K562 (cell line): ENCODE measurements around the gene BCAR3. TPM values are rescaled to one million over a fixed set of nuclear protein-coding genes. Genes with fewer than 3 reads are reported as not detected.

Source experiments
- ATAC-seq: fragments of 200-7000 bp; cut with Tn5 transposase; 3 replicates; pipeline ENCODE4 v1.9.1; 2020; ENCODE audit warnings: moderate library complexity
- BruUV-seq: library from RNA; stranded (reverse); fragments of 400-500 nt; replicated peaks from 2 replicates; lab custom pipeline; 2021; lab: Mats Ljungman, UMichigan
- CTCF ChIA-PET: fragments of 300-600 bp; formaldehyde crosslinking; extraction: SDS; loops from one replicate; lab custom pipeline; 2021; ENCODE audit warnings: low intra/inter-chr PET ratio; lab: Yijun Ruan, JAX
- POLR2A ChIA-PET: fragments of 300-600, 350-650 bp; sonication (Branson Sonifier 250); formaldehyde crosslinking; extraction: SDS; loops from one replicate; lab custom pipeline; 2021; ENCODE audit warnings: antibody characterized with exemption, inconsistent platforms; lab: Yijun Ruan, JAX
- DNase-seq, 4 experiments: peaks; one replicate each; pipeline versions ENCODE4 v3.0.0 to v3.0.0-alpha.2; 2011 to 2018; ENCODE audit warnings: low spot score in 3 of 4, mixed read lengths in 3 of 4; ENCODE audit errors: extremely low read depth in 1 of 4
- FAIRE-seq: peaks from 2 replicates; lab custom pipeline; 2011; peaks lifted over from hg19 to GRCh38; lab: Jason Lieb, UNC
- H2AFZ ChIP-seq: 2 replicates; pipeline ENCODE4 v1.6.0; 2011; ENCODE audit warnings: low read depth, low read length, control low read depth, inconsistent platforms
- H3K27ac ChIP-seq: fragments of 200-600 bp; 3 replicates; pipeline ENCODE4 v1.8.0; 2011; ENCODE audit warnings: low read depth, mild to moderate bottlenecking, control low read depth, inconsistent platforms, low read length, moderate library complexity, mixed read lengths; ENCODE audit errors: extremely low read depth
- H3K27me3 ChIP-seq, 2 experiments: fragments of 300-600 bp in 1 of 2; 2 replicates in 1 of 2; 3 replicates in 1 of 2; pipeline versions ENCODE4 v1.6.0 to v1.8.0; 2011; ENCODE audit warnings: inconsistent platforms in 2 of 2, low read length in 2 of 2, mild to moderate bottlenecking in 1 of 2, mixed read lengths in 1 of 2, moderate library complexity in 1 of 2; ENCODE audit not compliant: control insufficient read depth in 2 of 2, insufficient read depth in 2 of 2
- H3K36me3 ChIP-seq: fragments of 300-600 bp; 3 replicates; pipeline ENCODE4 v1.8.0; 2011; ENCODE audit warnings: mild to moderate bottlenecking, low read length, inconsistent platforms; ENCODE audit not compliant: control insufficient read depth, insufficient read depth
- H3K4me1 ChIP-seq, 2 experiments: fragments of 200-600 bp in 1 of 2; replicated peaks in 1 of 2; 2 replicates in 1 of 2; 3 replicates in 1 of 2; pipeline versions ENCODE4 v1.5.1 to v1.8.0; 2011; ENCODE audit warnings: inconsistent platforms in 2 of 2, low read length in 2 of 2, mild to moderate bottlenecking in 1 of 2, mixed read lengths in 1 of 2, moderate library complexity in 1 of 2; ENCODE audit not compliant: control insufficient read depth in 2 of 2, insufficient read depth in 2 of 2
- H3K4me2 ChIP-seq: 2 replicates; pipeline ENCODE4 v1.6.1; 2011; ENCODE audit warnings: low read length, control low read depth, inconsistent platforms, mixed read lengths; ENCODE audit not compliant: insufficient read depth
- H3K4me3 ChIP-seq: fragments of 200-600 bp; sonication (generic), shearing (Covaris generic); 2 replicates; pipeline ENCODE4 v1.5.1; 2016; ENCODE audit warnings: control low read depth, inconsistent platforms
- H3K79me2 ChIP-seq: fragments of 200-600 bp; 3 replicates; pipeline ENCODE4 v1.8.0; 2011; ENCODE audit warnings: low read length, inconsistent platforms; ENCODE audit not compliant: control insufficient read depth, insufficient read depth
- H3K9ac ChIP-seq, 2 experiments: 2 replicates each; pipeline versions ENCODE4 v1.6.0 to v1.6.1; 2011; ENCODE audit warnings: low read depth in 2 of 2, low read length in 2 of 2, control low read depth in 1 of 2, inconsistent platforms in 1 of 2, mild to moderate bottlenecking in 1 of 2, mixed read lengths in 1 of 2; ENCODE audit not compliant: insufficient read depth in 1 of 2
- H3K9me1 ChIP-seq: one replicate; pipeline ENCODE4 v1.6.0; 2011; ENCODE audit warnings: inconsistent platforms, mild to moderate bottlenecking, low read length, moderate library complexity; ENCODE audit not compliant: control insufficient read depth, insufficient read depth
- H3K9me3 ChIP-seq: replicated peaks from 2 replicates; pipeline ENCODE4 v1.5.1; 2011; ENCODE audit warnings: low read depth, low read length, inconsistent platforms; ENCODE audit not compliant: control insufficient read depth, insufficient read depth
- H4K20me1 ChIP-seq: replicated peaks from 2 replicates; pipeline ENCODE4 v1.6.1; 2011; ENCODE audit warnings: low read length, inconsistent platforms, mixed read lengths; ENCODE audit not compliant: control insufficient read depth, insufficient read depth
- BHLHE40 ChIP-seq: IDR thresholded peaks from 2 replicates; pipeline ENCODE4 v1.6.1; 2011; ENCODE audit warnings: low read length, improper control_type of control experiment
- CBFA2T3 ChIP-seq: fragments of 450-650 bp; IDR thresholded peaks from 2 replicates; pipeline ENCODE4 v1.6.1; 2017
- CBX3 ChIP-seq, 2 experiments: IDR thresholded peaks; 1 replicate in 1 of 2; 2 replicates in 1 of 2; pipeline ENCODE4 v1.6.1; 2012; ENCODE audit warnings: inconsistent platforms in 2 of 2, low read length in 2 of 2, borderline replicate concordance in 1 of 2, control low read depth in 1 of 2
- L3MBTL2 ChIP-seq: fragments of 450-650 bp; IDR thresholded peaks from 2 replicates; pipeline ENCODE4 v1.6.1; 2016; ENCODE audit warnings: mild to moderate bottlenecking, moderate library complexity
- NR2C1 ChIP-seq, 2 experiments: fragments of 450-650 bp; IDR thresholded peaks; 2 replicates each; pipeline ENCODE4 v1.6.1; 2017; ENCODE audit warnings: mild to moderate bottlenecking in 2 of 2, antibody characterized with exemption in 1 of 2, inconsistent platforms in 1 of 2, missing compliant biosample characterization in 1 of 2, missing genetic modification characterization in 1 of 2
- TAF1 ChIP-seq: IDR thresholded peaks from 2 replicates; pipeline ENCODE4 v1.6.1; 2011; ENCODE audit warnings: mild to moderate bottlenecking, low read length, moderate library complexity; ENCODE audit not compliant: insufficient read depth, control insufficient read depth, severe bottlenecking; ENCODE audit errors: extremely low read depth
- WGBS: fragments of 100-300 bp; shearing (Covaris generic); methylation state at CpG from one replicate; pipeline ENCODE4 v1.1.6; 2016; ENCODE audit warnings: low coverage, mixed read lengths; ENCODE audit not compliant: insufficient coverage; ENCODE audit errors: missing lambda C conversion rate; 5-methylcytosine and 5-hydroxymethylcytosine counted together
- in situ Hi-C: fragments of 300-500 bp; cut with MboI; formaldehyde crosslinking; loops from 4 replicates; pipeline ENCODE4 v1.15.0; 2018; ENCODE audit warnings: inconsistent platforms, mixed read lengths
- intact Hi-C: fragments of 100-400 bp; cut with micrococcal nuclease; formaldehyde crosslinking; loops from 2 replicates; pipeline ENCODE4 v1.14.2; 2022
- polyA plus RNA-seq, 8 experiments: library from polyadenylated mRNA; depleted of rRNA in 4 of 8; stranded (reverse) in 5 of 8; unstranded in 3 of 8; fragments of >200 nt; fragmentation: Nextera tagmentation in 2 of 8; fragmentation: Illumina TruSeq in 1 of 8; extraction: Ambion mirVana in 2 of 8; extraction: Trizol in 1 of 8; gene quantifications; 2 replicates each; pipeline versions ENCODE4 v1.2.1 to v1.2.3, GENCODE V29; 2011 to 2014; ENCODE audit warnings: inconsistent platforms in 1 of 8, missing spikeins in 1 of 8
- total RNA-seq, 7 experiments: library from RNA; depleted of rRNA in 6 of 7; stranded (reverse); fragments of >200 nt in 6 of 7; fragmentation: Illumina TruSeq in 2 of 7; extraction: Trizol in 2 of 7; gene quantifications; 2 replicates each; pipeline versions ENCODE4 v1.2.1 to v1.2.3, GENCODE V29; 2011 to 2021; ENCODE audit warnings: low replicate concordance in 1 of 7
- TF ChIP-seq, protein P1 (sequence below): fragments of 450-650 bp; IDR thresholded peaks from 2 replicates; pipeline ENCODE4 v1.6.1; 2018; ENCODE audit not compliant: partially characterized antibody
- TF ChIP-seq, protein P2 (sequence below): IDR thresholded peaks from 3 replicates; pipeline ENCODE4 v1.6.1; 2011; ENCODE audit warnings: borderline replicate concordance, mild to moderate bottlenecking; ENCODE audit not compliant: insufficient read length, insufficient read depth
- TF ChIP-seq, protein P3 (sequence below): fragments of 250-450 bp; sonication (Bioruptor Pico); IDR thresholded peaks from 2 replicates; pipeline ENCODE4 v1.8.0; 2021; ENCODE audit warnings: mild to moderate bottlenecking, moderate library complexity

The BCAR3 gene
- total and polyA plus RNA-seq, 9 of the 15 experiments (the other 6 are each of a cell fraction or from before 2014, with no cell fraction given), result 1.8 to 6.3 (median 3.8) TPM

DNA sequence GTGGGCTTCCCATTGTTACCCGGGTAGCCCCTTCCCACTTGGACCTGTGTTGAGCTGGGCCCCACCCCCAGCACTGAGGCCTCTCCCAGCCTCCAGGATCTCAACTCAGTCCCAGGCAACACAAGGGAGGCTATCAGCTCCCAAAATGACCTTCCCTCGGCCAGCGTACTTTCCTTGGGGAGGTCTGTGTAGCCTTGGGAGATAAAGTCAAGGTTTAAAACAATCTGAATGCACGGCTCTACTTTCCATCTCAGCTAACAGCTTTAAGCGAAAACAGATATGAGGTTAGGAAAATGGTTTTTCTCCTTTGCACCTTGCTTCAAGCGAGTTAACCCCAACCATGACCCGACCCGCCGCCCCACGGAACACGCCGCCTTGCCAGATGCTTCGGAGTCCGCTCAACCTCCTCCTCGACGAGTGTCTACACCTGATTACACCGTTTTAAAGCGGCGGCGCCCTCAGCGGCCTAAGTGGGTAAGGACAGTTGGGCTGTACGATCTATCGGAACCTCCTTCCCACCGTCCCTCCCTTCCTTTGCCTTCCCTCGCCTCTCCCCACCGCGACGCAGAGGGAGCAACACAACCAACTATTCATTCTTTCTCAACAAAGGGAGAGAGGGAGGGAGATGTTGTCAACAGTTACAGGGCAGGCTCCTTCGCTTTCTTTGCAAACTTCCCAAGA, 1.1 kb downstream of the BCAR3 start:
- ATAC-seq, result peak; percentile 94
- Histone ChIP-seq H3K4me2 (peak overlapping the region; percentile 70), H4K20me1 (no peaks in the 10 kb centered on the region), H3K9me3 (no peaks in the 10 kb centered on the region), H3K9me1 (no peaks in the 10 kb centered on the region), H3K27ac (no peak overlapping the region), H3K36me3 (no peaks in the 10 kb centered on the region), H2AFZ (peak overlapping the region; percentile 83), H3K27me3 (peaks cover 19 to 43% of the 10 kb centered on the region in 2 experiments; a peak in 4 of 5 replicates), H3K4me3 (peak overlapping the region; percentile 43), H3K79me2 (no peaks in the 10 kb centered on the region), H3K9ac (no peak overlapping the region), H3K4me1 (peaks cover 2 to 15% of the 10 kb centered on the region in 2 experiments; a peak in 4 of 5 replicates)
- intact Hi-C loops, result loop anchor here (2.0 kb wide), 1 partner anchor 52 kb away; no protein-coding TSS in a partner anchor
- POLR2A ChIA-PET, result interaction anchor here (0.8 kb wide), 1 partner anchor 71 kb away, joined by 4 read pairs; no protein-coding TSS in a partner anchor
- peak; percentile 90 for FAIRE-seq
- CTCF ChIA-PET, result interaction anchor here (0.6 to 1.4 kb wide), 3 partner anchors 49 to 51 kb away, joined by 3 to 4 read pairs (median 3); no protein-coding TSS in a partner anchor
- in situ Hi-C loops, result no loop called here
- DNase-seq, result peak; percentile 76 to 78 (median 77)
- WGBS, result 7% methylated on average over 23 of the region's 29 CpGs
- BruUV-seq, result no TSS peak
- TF ChIP-seq, protein P1, sequence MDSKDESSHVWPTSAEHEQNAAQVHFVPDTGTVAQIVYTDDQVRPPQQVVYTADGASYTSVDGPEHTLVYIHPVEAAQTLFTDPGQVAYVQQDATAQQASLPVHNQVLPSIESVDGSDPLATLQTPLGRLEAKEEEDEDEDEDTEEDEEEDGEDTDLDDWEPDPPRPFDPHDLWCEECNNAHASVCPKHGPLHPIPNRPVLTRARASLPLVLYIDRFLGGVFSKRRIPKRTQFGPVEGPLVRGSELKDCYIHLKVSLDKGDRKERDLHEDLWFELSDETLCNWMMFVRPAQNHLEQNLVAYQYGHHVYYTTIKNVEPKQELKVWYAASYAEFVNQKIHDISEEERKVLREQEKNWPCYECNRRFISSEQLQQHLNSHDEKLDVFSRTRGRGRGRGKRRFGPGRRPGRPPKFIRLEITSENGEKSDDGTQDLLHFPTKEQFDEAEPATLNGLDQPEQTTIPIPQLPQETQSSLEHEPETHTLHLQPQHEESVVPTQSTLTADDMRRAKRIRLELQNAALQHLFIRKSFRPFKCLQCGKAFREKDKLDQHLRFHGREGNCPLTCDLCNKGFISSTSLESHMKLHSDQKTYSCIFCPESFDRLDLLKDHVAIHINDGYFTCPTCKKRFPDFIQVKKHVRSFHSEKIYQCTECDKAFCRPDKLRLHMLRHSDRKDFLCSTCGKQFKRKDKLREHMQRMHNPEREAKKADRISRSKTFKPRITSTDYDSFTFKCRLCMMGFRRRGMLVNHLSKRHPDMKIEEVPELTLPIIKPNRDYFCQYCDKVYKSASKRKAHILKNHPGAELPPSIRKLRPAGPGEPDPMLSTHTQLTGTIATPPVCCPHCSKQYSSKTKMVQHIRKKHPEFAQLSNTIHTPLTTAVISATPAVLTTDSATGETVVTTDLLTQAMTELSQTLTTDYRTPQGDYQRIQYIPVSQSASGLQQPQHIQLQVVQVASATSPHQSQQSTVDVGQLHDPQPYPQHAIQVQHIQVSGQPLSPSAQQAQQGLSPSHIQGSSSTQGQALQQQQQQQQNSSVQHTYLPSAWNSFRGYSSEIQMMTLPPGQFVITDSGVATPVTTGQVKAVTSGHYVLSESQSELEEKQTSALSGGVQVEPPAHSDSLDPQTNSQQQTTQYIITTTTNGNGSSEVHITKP, result no peak
- TF ChIP-seq, protein P2, sequence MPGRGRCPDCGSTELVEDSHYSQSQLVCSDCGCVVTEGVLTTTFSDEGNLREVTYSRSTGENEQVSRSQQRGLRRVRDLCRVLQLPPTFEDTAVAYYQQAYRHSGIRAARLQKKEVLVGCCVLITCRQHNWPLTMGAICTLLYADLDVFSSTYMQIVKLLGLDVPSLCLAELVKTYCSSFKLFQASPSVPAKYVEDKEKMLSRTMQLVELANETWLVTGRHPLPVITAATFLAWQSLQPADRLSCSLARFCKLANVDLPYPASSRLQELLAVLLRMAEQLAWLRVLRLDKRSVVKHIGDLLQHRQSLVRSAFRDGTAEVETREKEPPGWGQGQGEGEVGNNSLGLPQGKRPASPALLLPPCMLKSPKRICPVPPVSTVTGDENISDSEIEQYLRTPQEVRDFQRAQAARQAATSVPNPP, result no peak
- TF ChIP-seq NR2C1 (IDR thresholded peaks at IDR 0.05) (no peak), NR2C1 (tag; IDR thresholded peaks at IDR 0.05) (no peak), L3MBTL2 (peak; percentile 49), CBX3 (IDR thresholded peaks at IDR 0.05; ENCODE audit: borderline replicate concordance in 1 of 2, low read length in 2 of 2) (0 out of 3 replicates have a peak, but pooled peaks of 1 of the 2 experiments have one; percentile 31), CBFA2T3 (peak; percentile 43; the same call in 1 of the 2 replicates), BHLHE40 (no peak), TAF1 (no peak)
- TF ChIP-seq, protein P3, sequence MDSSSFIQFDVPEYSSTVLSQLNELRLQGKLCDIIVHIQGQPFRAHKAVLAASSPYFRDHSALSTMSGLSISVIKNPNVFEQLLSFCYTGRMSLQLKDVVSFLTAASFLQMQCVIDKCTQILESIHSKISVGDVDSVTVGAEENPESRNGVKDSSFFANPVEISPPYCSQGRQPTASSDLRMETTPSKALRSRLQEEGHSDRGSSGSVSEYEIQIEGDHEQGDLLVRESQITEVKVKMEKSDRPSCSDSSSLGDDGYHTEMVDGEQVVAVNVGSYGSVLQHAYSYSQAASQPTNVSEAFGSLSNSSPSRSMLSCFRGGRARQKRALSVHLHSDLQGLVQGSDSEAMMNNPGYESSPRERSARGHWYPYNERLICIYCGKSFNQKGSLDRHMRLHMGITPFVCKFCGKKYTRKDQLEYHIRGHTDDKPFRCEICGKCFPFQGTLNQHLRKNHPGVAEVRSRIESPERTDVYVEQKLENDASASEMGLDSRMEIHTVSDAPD (CRISPR knock-in tag), result no peak
